ENCODE results near the gene C1orf226.
A peak's percentile ranks its signal among the peaks of the same experiment; 100 is the strongest.

The C1orf226 gene

DNA sequence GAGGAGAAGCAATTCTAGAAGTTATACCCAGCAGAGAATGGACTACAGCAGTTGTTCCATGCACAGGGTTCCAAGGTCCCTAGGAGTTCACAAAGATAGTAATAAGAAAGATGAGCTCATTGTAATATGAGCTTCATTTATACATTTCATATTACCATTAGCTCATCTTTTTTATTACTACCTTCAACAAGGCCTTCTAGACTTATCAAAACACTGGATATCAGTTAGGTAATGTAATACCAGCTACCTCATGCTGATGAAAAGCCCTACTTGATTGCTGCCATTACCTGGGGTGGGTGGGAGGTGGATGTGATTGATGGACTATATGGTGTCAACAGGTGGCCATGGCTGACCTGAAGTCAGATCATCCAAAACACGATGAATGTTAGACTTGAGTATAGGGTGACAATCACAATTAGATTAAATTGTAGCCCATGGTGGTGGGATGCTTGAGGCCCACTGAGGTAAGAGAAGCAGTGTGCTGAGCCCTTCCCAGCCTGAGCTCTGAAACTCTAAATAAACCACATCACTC is 39.0 kb upstream of the C1orf226 start:
- no peak for DNase-seq
- H3K4me3 ChIP-seq (ENCODE audit: insufficient read depth in 1 of 2, low read depth in 1 of 2, low read length in 2 of 2): no peak overlapping the region
- no peak overlapping the region for H2BK5ac ChIP-seq (ENCODE audit: low read depth, low read length, poor library complexity, severe bottlenecking)
- H2AK5ac ChIP-seq (ENCODE audit: low read length, severe bottlenecking): no peak overlapping the region
- H4K8ac ChIP-seq (ENCODE audit: low read length): no peak overlapping the region
- peaks cover 0 to 12% of the 10 kb centered on the region in 2 experiments for H3K27me3 ChIP-seq (ENCODE audit: control insufficient read depth in 1 of 2, insufficient read depth in 1 of 2, low read length in 2 of 2)
- no peaks in the 10 kb centered on the region for H3K36me3 ChIP-seq (ENCODE audit: control insufficient read depth in 1 of 2, insufficient read depth in 2 of 2, low read depth in 1 of 2, low read length in 2 of 2)
- no peak overlapping the region for H3K14ac ChIP-seq (ENCODE audit: low read length in 2 of 2)
- no peak overlapping the region for H3K23ac ChIP-seq (ENCODE audit: low read length in 2 of 2)
- H2BK15ac ChIP-seq (ENCODE audit: low read depth, poor library complexity, severe bottlenecking): no peak overlapping the region
- no peak overlapping the region for H2BK120ac ChIP-seq (ENCODE audit: low read depth, low read length)
- no peak overlapping the region for H4K91ac ChIP-seq (ENCODE audit: low read length)
- H3K4me2 ChIP-seq (ENCODE audit: low read length, poor library complexity, severe bottlenecking): no peak overlapping the region
- 83% methylated on average over 1 of the region's 1 CpG for WGBS
- H3K79me1 ChIP-seq (replicated peaks; ENCODE audit: low read length, poor library complexity, severe bottlenecking): no peaks in the 10 kb centered on the region
- no peak overlapping the region for H2BK12ac ChIP-seq (ENCODE audit: low read length in 2 of 2)
- H2AFZ ChIP-seq (ENCODE audit: low read depth, low read length): no peak overlapping the region
- H3K18ac ChIP-seq (ENCODE audit: low read depth in 1 of 2, low read length in 2 of 2): no peak overlapping the region
- no peak overlapping the region for H3K4ac ChIP-seq (ENCODE audit: low read depth in 1 of 2, low read length in 2 of 2)
- no peak overlapping the region for H3K9ac ChIP-seq (ENCODE audit: low read length)
- H3K4me1 ChIP-seq (ENCODE audit: control insufficient read depth, insufficient read depth, low read depth, low read length): peaks cover 6% of the 10 kb centered on the region
- H3K9me3 ChIP-seq (ENCODE audit: control insufficient read depth, low read length): no peaks in the 10 kb centered on the region
- no peak overlapping the region for H3K27ac ChIP-seq (ENCODE audit: low read length, poor library complexity, severe bottlenecking)

DNA sequence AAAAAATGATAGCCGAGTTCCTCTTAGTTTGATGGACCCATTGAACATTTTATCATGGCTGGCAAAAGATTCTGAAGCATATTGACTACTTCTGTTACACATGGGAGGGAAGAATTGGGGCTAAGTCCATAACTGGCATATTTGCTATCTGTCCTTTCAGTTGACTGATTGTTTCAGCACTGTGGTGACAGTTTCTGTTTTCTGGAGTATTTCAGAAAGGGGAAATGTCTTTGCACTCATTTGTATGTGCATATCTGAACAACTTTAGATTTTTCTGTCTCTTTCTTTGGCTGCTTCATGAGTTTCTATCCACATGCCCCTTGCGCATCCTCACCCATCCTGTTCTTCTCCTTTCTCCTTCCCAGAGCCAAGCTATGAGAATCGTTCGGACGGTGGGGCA is 38.1 kb upstream of the C1orf226 start:
- DNase-seq: no peak
- Histone ChIP-seq H3K23ac (ENCODE audit: low read length in 2 of 2) (no peak overlapping the region), H2AK5ac (ENCODE audit: low read length, severe bottlenecking) (peak overlapping the region; percentile 6), H3K4me1 (ENCODE audit: control insufficient read depth, insufficient read depth, low read depth, low read length) (peaks cover 8% of the 10 kb centered on the region), H3K79me1 (replicated peaks; ENCODE audit: low read length, poor library complexity, severe bottlenecking) (no peaks in the 10 kb centered on the region), H3K4me3 (ENCODE audit: insufficient read depth in 1 of 2, low read depth in 1 of 2, low read length in 2 of 2) (no peak overlapping the region), H3K14ac (ENCODE audit: low read length in 2 of 2) (no peak overlapping the region), H3K27ac (ENCODE audit: low read length, poor library complexity, severe bottlenecking) (no peak overlapping the region), H3K27me3 (ENCODE audit: control insufficient read depth in 1 of 2, insufficient read depth in 1 of 2, low read length in 2 of 2) (peaks cover 0 to 6% of the 10 kb centered on the region in 2 experiments), H2BK120ac (ENCODE audit: low read depth, low read length) (no peak overlapping the region), H4K91ac (ENCODE audit: low read length) (no peak overlapping the region), H2BK5ac (ENCODE audit: low read depth, low read length, poor library complexity, severe bottlenecking) (no peak overlapping the region), H2BK15ac (ENCODE audit: low read depth, poor library complexity, severe bottlenecking) (peak overlapping the region; percentile 16), H3K4me2 (ENCODE audit: low read length, poor library complexity, severe bottlenecking) (no peak overlapping the region), H2AFZ (ENCODE audit: low read depth, low read length) (no peak overlapping the region), H3K9me3 (ENCODE audit: control insufficient read depth, low read length) (no peaks in the 10 kb centered on the region), H3K18ac (ENCODE audit: low read depth in 1 of 2, low read length in 2 of 2) (no peak overlapping the region), H3K9ac (ENCODE audit: low read length) (no peak overlapping the region), H4K8ac (ENCODE audit: low read length) (no peak overlapping the region), H3K4ac (ENCODE audit: low read depth in 1 of 2, low read length in 2 of 2) (no peak overlapping the region), H3K36me3 (ENCODE audit: control insufficient read depth in 1 of 2, insufficient read depth in 2 of 2, low read depth in 1 of 2, low read length in 2 of 2) (no peaks in the 10 kb centered on the region), H2BK12ac (ENCODE audit: low read length in 2 of 2) (no peak overlapping the region)
- 99% methylated on average over 5 of the region's 5 CpGs for WGBS

DNA sequence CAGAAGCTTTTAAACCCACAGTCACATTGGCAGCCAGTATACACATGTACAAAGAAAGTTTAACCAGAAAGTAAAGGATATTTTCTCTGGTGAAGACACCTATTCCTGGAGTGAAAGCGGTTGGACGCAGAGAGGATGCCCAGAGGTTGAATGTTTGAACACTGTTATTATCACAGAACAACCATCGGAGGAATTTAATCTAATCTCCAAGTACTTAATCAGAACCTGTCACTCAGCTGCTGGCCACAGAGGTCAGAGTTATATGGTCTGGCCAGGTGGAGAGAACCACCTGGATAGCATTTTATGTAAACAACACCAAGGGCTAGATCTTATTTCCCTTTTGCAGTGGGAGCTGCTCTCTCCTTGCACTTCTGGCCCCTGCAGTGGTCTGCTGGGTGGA is 34.2 kb upstream of the C1orf226 start:
- Histone ChIP-seq H4K91ac (ENCODE audit: low read length) (no peak overlapping the region), H3K18ac (ENCODE audit: low read depth in 1 of 2, low read length in 2 of 2) (no peak overlapping the region), H3K23ac (ENCODE audit: low read length in 2 of 2) (no peak overlapping the region), H3K9ac (ENCODE audit: low read length) (no peak overlapping the region), H3K4me3 (ENCODE audit: insufficient read depth in 1 of 2, low read depth in 1 of 2, low read length in 2 of 2) (no peak overlapping the region), H2BK15ac (ENCODE audit: low read depth, poor library complexity, severe bottlenecking) (no peak overlapping the region), H3K27me3 (ENCODE audit: control insufficient read depth in 1 of 2, insufficient read depth in 1 of 2, low read length in 2 of 2) (no peaks in the 10 kb centered on the region), H2AFZ (ENCODE audit: low read depth, low read length) (no peak overlapping the region), H3K4me2 (ENCODE audit: low read length, poor library complexity, severe bottlenecking) (no peak overlapping the region), H3K79me1 (replicated peaks; ENCODE audit: low read length, poor library complexity, severe bottlenecking) (no peaks in the 10 kb centered on the region), H2BK12ac (ENCODE audit: low read length in 2 of 2) (peak overlapping the region in 1 of 2 experiments; percentile 25), H2BK5ac (ENCODE audit: low read depth, low read length, poor library complexity, severe bottlenecking) (no peak overlapping the region), H3K27ac (ENCODE audit: low read length, poor library complexity, severe bottlenecking) (no peak overlapping the region), H3K36me3 (ENCODE audit: control insufficient read depth in 1 of 2, insufficient read depth in 2 of 2, low read depth in 1 of 2, low read length in 2 of 2) (no peaks in the 10 kb centered on the region), H3K4me1 (ENCODE audit: control insufficient read depth, insufficient read depth, low read depth, low read length) (peaks cover 14% of the 10 kb centered on the region), H3K14ac (ENCODE audit: low read length in 2 of 2) (no peak overlapping the region), H3K9me3 (ENCODE audit: control insufficient read depth, low read length) (no peaks in the 10 kb centered on the region), H4K8ac (ENCODE audit: low read length) (no peak overlapping the region), H3K4ac (ENCODE audit: low read depth in 1 of 2, low read length in 2 of 2) (no peak overlapping the region), H2AK5ac (ENCODE audit: low read length, severe bottlenecking) (peak overlapping the region; percentile 91), H2BK120ac (ENCODE audit: low read depth, low read length) (no peak overlapping the region)
- 67% methylated on average over 3 of the region's 3 CpGs for whole genome bisulfite sequencing
- DNase-seq: no peak

DNA sequence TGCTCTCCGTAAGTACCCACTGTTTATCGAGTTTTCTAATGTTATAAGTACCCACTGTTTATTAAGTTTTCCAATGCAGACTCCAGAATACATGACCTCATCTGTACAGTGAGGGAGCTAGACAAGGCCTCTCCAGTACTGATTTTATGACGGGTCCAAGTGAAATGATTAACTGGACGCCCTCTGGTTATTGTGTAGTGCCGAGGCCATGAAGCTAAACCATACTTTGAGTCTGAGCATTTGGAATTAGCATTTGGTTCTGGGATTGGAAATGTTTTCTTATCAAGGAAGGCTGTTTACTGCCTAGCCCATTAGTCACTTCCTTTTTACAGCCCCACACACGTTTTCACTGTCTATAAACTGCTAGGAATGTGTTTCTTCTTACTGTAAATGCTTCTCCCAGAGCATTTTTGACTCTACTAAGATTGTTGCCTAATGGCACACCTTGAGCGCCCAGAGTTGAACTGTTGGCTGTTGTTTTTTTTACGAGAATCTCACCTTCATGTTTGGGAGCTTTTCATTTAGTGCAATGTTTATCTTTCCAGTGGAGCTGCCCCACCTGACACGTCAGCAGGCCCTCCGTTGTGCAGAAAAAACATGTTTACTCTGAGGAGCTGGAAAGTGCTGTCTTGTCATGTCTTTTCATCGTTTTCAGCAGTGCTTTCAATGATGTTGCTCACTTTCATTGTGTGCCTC is 31.7 kb upstream of the C1orf226 start:
- peak overlapping the region; percentile 50 for H2BK120ac ChIP-seq (ENCODE audit: low read depth, low read length)
- H3K4me2 ChIP-seq (ENCODE audit: low read length, poor library complexity, severe bottlenecking): peak overlapping the region; percentile 35
- peak overlapping the region; percentile 99 for H2BK5ac ChIP-seq (ENCODE audit: low read depth, low read length, poor library complexity, severe bottlenecking)
- peak overlapping the region; percentile 89 for H3K27ac ChIP-seq (ENCODE audit: low read length, poor library complexity, severe bottlenecking)
- peak overlapping the region; percentile 65 to 99 for H3K18ac ChIP-seq (ENCODE audit: low read depth in 1 of 2, low read length in 2 of 2)
- WGBS: 10% methylated on average over 11 of the region's 11 CpGs
- peaks cover 12% of the 10 kb centered on the region for H3K4me1 ChIP-seq (ENCODE audit: control insufficient read depth, insufficient read depth, low read depth, low read length)
- no peak overlapping the region for H3K14ac ChIP-seq (ENCODE audit: low read length in 2 of 2)
- no peak overlapping the region for H3K4me3 ChIP-seq (ENCODE audit: insufficient read depth in 1 of 2, low read depth in 1 of 2, low read length in 2 of 2)
- no peaks in the 10 kb centered on the region for H3K9me3 ChIP-seq (ENCODE audit: control insufficient read depth, low read length)
- H2AK5ac ChIP-seq (ENCODE audit: low read length, severe bottlenecking): peak overlapping the region; percentile 98
- DNase-seq: peak; percentile 90
- no peaks in the 10 kb centered on the region for H3K79me1 ChIP-seq (replicated peaks; ENCODE audit: low read length, poor library complexity, severe bottlenecking)
- H2BK15ac ChIP-seq (ENCODE audit: low read depth, poor library complexity, severe bottlenecking): no peak overlapping the region
- H3K23ac ChIP-seq (ENCODE audit: low read length in 2 of 2): peak overlapping the region in 1 of 2 experiments; percentile 98
- peak overlapping the region; percentile 81 for H4K91ac ChIP-seq (ENCODE audit: low read length)
- H2BK12ac ChIP-seq (ENCODE audit: low read length in 2 of 2): peak overlapping the region; percentile 34 to 99
- no peak overlapping the region for H4K8ac ChIP-seq (ENCODE audit: low read length)
- H3K36me3 ChIP-seq (ENCODE audit: control insufficient read depth in 1 of 2, insufficient read depth in 2 of 2, low read depth in 1 of 2, low read length in 2 of 2): no peaks in the 10 kb centered on the region
- H3K27me3 ChIP-seq (ENCODE audit: control insufficient read depth in 1 of 2, insufficient read depth in 1 of 2, low read length in 2 of 2): peaks cover 0 to 9% of the 10 kb centered on the region in 2 experiments
- H2AFZ ChIP-seq (ENCODE audit: low read depth, low read length): peak overlapping the region; percentile 86
- H3K9ac ChIP-seq (ENCODE audit: low read length): no peak overlapping the region
- H3K4ac ChIP-seq (ENCODE audit: low read depth in 1 of 2, low read length in 2 of 2): peak overlapping the region; percentile 57 to 98
